HCT116 (cell line): ENCODE results near the gene RSRC1. TPM values are rescaled to one million over a fixed set of nuclear protein-coding genes. Genes with fewer than 3 reads are reported as not detected.

ENCODE experiments used
- ATAC-seq: fragments of 200-7000 bp; cut with Tn5 transposase; 2 replicates; pipeline ENCODE4 v1.9.1; 2020; ENCODE audit warnings: mild to moderate bottlenecking, moderate library complexity
- BruUV-seq: library from RNA; stranded (reverse); fragments of 400-500 nt; replicated peaks from 2 replicates; lab custom pipeline; 2021; lab: Mats Ljungman, UMichigan
- CTCF ChIA-PET: fragments of 300-600 bp; sonication (Branson Sonifier 250); formaldehyde crosslinking; loops from one replicate; lab custom pipeline; 2021; ENCODE audit warnings: antibody characterized with exemption; lab: Charles Lee
- POLR2A ChIA-PET: fragments of 300-600, 350-600 bp; sonication (Branson Sonifier 250); formaldehyde crosslinking; loops from one replicate; lab custom pipeline; 2021; ENCODE audit warnings: antibody characterized with exemption; lab: Charles Lee
- RAD21 ChIA-PET, 2 experiments: fragments of 300-600 bp; sonication (Branson Sonifier 250); formaldehyde crosslinking; loops; one replicate each; lab custom pipeline; 2023; ENCODE audit warnings: low total read pairs in 2 of 2; ENCODE audit not compliant: uncharacterized antibody in 2 of 2, unreplicated experiment in 2 of 2, low non-redundant PET in 1 of 2; lab: Charles Lee
- DNase-seq: peaks from one replicate; pipeline ENCODE4 v3.0.0-alpha.2; 2010; ENCODE audit warnings: low read depth, low spot score
- H2AFZ ChIP-seq: fragments of 200-600 bp; shearing (Covaris generic), sonication (generic); 2 replicates; pipeline ENCODE4 v1.6.1; 2017; ENCODE audit warnings: low read depth, mixed run types, mixed read lengths, antibody characterized with exemption, low read length; ENCODE audit not compliant: poor library complexity, severe bottlenecking
- H3K27ac ChIP-seq: 2 replicates; pipeline ENCODE4 v1.5.1; 2012; ENCODE audit warnings: low read depth, low read length
- H3K27me3 ChIP-seq: fragments of 200-600 bp; sonication (generic); 2 replicates; pipeline ENCODE4 v1.6.1; 2016; ENCODE audit warnings: mixed run types, low read length, mixed read lengths; ENCODE audit not compliant: insufficient read depth
- H3K36me3 ChIP-seq, 2 experiments: fragments of 200-500 bp in 1 of 2; fragments of 200-600 bp in 1 of 2; sonication (Bioruptor generic) in 1 of 2; sonication (generic) in 1 of 2; 2 replicates each; pipeline versions ENCODE4 v1.5.1 to v1.6.1; 2014 to 2016; ENCODE audit warnings: low read length in 2 of 2, inconsistent platforms in 1 of 2, mixed read lengths in 1 of 2, mixed run types in 1 of 2; ENCODE audit not compliant: insufficient read depth in 2 of 2, control insufficient read depth in 1 of 2
- H3K4me1 ChIP-seq, 2 experiments: fragments of 200-600 bp in 1 of 2; sonication (generic) in 1 of 2; 2 replicates each; pipeline versions ENCODE4 v1.5.1 to v1.6.1; 2012 to 2017; ENCODE audit warnings: low read length in 2 of 2, inconsistent platforms in 1 of 2, mild to moderate bottlenecking in 1 of 2, mixed read lengths in 1 of 2, mixed run types in 1 of 2, moderate library complexity in 1 of 2; ENCODE audit not compliant: insufficient read depth in 2 of 2, control insufficient read depth in 1 of 2
- H3K4me2 ChIP-seq: fragments of 200-600 bp; sonication (generic); 2 replicates; pipeline ENCODE4 v1.6.1; 2017; ENCODE audit warnings: mixed run types, low read length, mixed read lengths
- H3K4me3 ChIP-seq, 2 experiments: fragments of 200-600 bp in 1 of 2; sonication (generic) in 1 of 2; replicated peaks in 1 of 2; 2 replicates each; pipeline ENCODE4 v1.5.1; 2011 to 2016; ENCODE audit warnings: low read length in 2 of 2, control low read depth in 1 of 2, low read depth in 1 of 2, mild to moderate bottlenecking in 1 of 2, mixed read lengths in 1 of 2, mixed run types in 1 of 2
- H3K79me2 ChIP-seq: fragments of 200-600 bp; sonication (generic); 2 replicates; pipeline ENCODE4 v1.6.1; 2017; ENCODE audit warnings: mild to moderate bottlenecking, mixed run types, low read length, moderate library complexity, mixed read lengths; ENCODE audit not compliant: insufficient read depth
- H3K9ac ChIP-seq: fragments of 200-600 bp; sonication (generic); 2 replicates; pipeline ENCODE4 v1.6.1; 2016; ENCODE audit warnings: low read length, mixed read lengths
- H3K9me2 ChIP-seq: fragments of 200-600 bp; sonication (generic), shearing (Covaris generic); 2 replicates; pipeline ENCODE4 v1.6.1; 2017; ENCODE audit warnings: mixed run types, mild to moderate bottlenecking, moderate library complexity; ENCODE audit not compliant: insufficient read depth
- H3K9me3 ChIP-seq, 2 experiments: fragments of 200-500 bp in 1 of 2; fragments of 200-600 bp in 1 of 2; sonication (Bioruptor generic) in 1 of 2; sonication (generic) in 1 of 2; 2 replicates each; pipeline ENCODE4 v1.6.1; 2014 to 2017; ENCODE audit warnings: low read length in 2 of 2, mixed read lengths in 2 of 2, inconsistent platforms in 1 of 2, low read depth in 1 of 2, mild to moderate bottlenecking in 1 of 2, mixed run types in 1 of 2, moderate library complexity in 1 of 2; ENCODE audit not compliant: control insufficient read depth in 1 of 2, insufficient read depth in 1 of 2
- H4K20me1 ChIP-seq: fragments of 200-600 bp; sonication (generic), shearing (Covaris generic); 2 replicates; pipeline ENCODE4 v1.6.1; 2017; ENCODE audit warnings: mixed run types, mild to moderate bottlenecking, moderate library complexity; ENCODE audit not compliant: insufficient read depth
- ATF3 ChIP-seq: IDR thresholded peaks from 2 replicates; pipeline ENCODE4 v1.6.1; 2012
- CBX3 ChIP-seq: IDR thresholded peaks from 2 replicates; pipeline ENCODE4 v1.6.1; 2012; ENCODE audit warnings: low read depth
- CEBPB ChIP-seq: IDR thresholded peaks from 2 replicates; pipeline ENCODE4 v1.6.1; 2012; ENCODE audit warnings: low read depth
- CTCF ChIP-seq, 3 experiments: fragments of 200-600 bp in 1 of 3; sonication (generic) in 1 of 3; IDR thresholded peaks in 2 of 3; conservative IDR thresholded peaks in 1 of 3; 2 replicates each; pipeline ENCODE4 v1.5.1; 2012 to 2017; ENCODE audit warnings: low read depth in 2 of 3, low read length in 2 of 3, antibody characterized with exemption in 1 of 3, borderline replicate concordance in 1 of 3, control low read depth in 1 of 3, mild to moderate bottlenecking in 1 of 3, mixed read lengths in 1 of 3, mixed run types in 1 of 3, moderate library complexity in 1 of 3; ENCODE audit not compliant: insufficient read depth in 1 of 3
- ELF1 ChIP-seq: IDR thresholded peaks from 2 replicates; pipeline ENCODE4 v1.6.1; 2012; ENCODE audit warnings: low read depth, borderline replicate concordance
- EZH2 ChIP-seq: fragments of 200-600 bp; sonication (generic); IDR thresholded peaks from 2 replicates; pipeline ENCODE4 v1.6.1; 2017; ENCODE audit warnings: antibody characterized with exemption, mixed run types
- EZH2phosphoT487 ChIP-seq: fragments of 200-600 bp; IDR thresholded peaks from 2 replicates; pipeline ENCODE4 v1.6.1; 2018; ENCODE audit warnings: antibody characterized with exemption, borderline replicate concordance
- FOSL1 ChIP-seq: IDR thresholded peaks from 2 replicates; pipeline ENCODE4 v1.6.1; 2012; ENCODE audit warnings: low read depth
- JUND ChIP-seq: IDR thresholded peaks from 2 replicates; pipeline ENCODE4 v1.6.1; 2012
- MAX ChIP-seq: IDR thresholded peaks from 2 replicates; pipeline ENCODE4 v1.6.1; 2012
- RAD21 ChIP-seq: IDR thresholded peaks from 2 replicates; pipeline ENCODE4 v1.6.1; 2012; ENCODE audit warnings: low read depth, mild to moderate bottlenecking
- REST ChIP-seq: IDR thresholded peaks from 2 replicates; pipeline ENCODE4 v1.6.1; 2012; ENCODE audit warnings: low read depth
- SIN3A ChIP-seq: IDR thresholded peaks from 2 replicates; pipeline ENCODE4 v1.6.1; 2012; ENCODE audit warnings: low read depth
- SP1 ChIP-seq: IDR thresholded peaks from 2 replicates; pipeline ENCODE4 v1.6.1; 2012; ENCODE audit warnings: low read depth
- SRF ChIP-seq: IDR thresholded peaks from 2 replicates; pipeline ENCODE4 v1.6.1; 2012; ENCODE audit warnings: low read depth
- YY1 ChIP-seq: IDR thresholded peaks from 2 replicates; pipeline ENCODE4 v1.6.1; 2011; ENCODE audit warnings: low read length, low read depth, moderate library complexity, mild to moderate bottlenecking; ENCODE audit not compliant: insufficient replicate concordance; ENCODE audit errors: extremely low read depth
- ZBTB33 ChIP-seq: IDR thresholded peaks from 2 replicates; pipeline ENCODE4 v1.6.1; 2011; ENCODE audit warnings: mild to moderate bottlenecking, low read length, moderate library complexity; ENCODE audit not compliant: insufficient replicate concordance; ENCODE audit errors: extremely low read depth
- ZFX ChIP-seq: fragments of 450-650 bp; IDR thresholded peaks from 2 replicates; pipeline ENCODE4 v1.6.1; 2017
- ZNF274 ChIP-seq: fragments of 200-500 bp; sonication (Bioruptor generic); IDR thresholded peaks from 2 replicates; pipeline ENCODE4 v1.6.1; 2014; ENCODE audit warnings: mild to moderate bottlenecking, low read depth, low read length, inconsistent platforms
- intact Hi-C: fragments of 100-400 bp; cut with micrococcal nuclease; formaldehyde crosslinking; loops from 2 replicates; pipeline ENCODE4 v1.10.0; 2022
- total RNA-seq: library from RNA; stranded (reverse); gene quantifications from one replicate; pipeline ENCODE4 v1.2.1, GENCODE V29; 2021; ENCODE audit not compliant: unreplicated experiment

The RSRC1 gene
- total RNA-seq, 1 experiment from 2014 or later: 37.1 TPM

- ChIA-PET POLR2A (no interaction called here), CTCF (no interaction called here), RAD21 (no interaction called here)
- Histone ChIP-seq H3K79me2 (0 out of 2 replicates have a peak, but pooled peaks cover 6% of the 10 kb centered on the region), H2AFZ (no peak overlapping the region), H3K27me3 (no peaks in the 10 kb centered on the region), H3K9me3 (no peaks in the 10 kb centered on the region), H3K27ac (no peak overlapping the region), H3K36me3 (no peaks in the 10 kb centered on the region), H4K20me1 (peaks cover 13% of the 10 kb centered on the region; the same call in 1 of the 2 replicates), H3K4me1 (peaks cover 30 to 45% of the 10 kb centered on the region in 2 experiments), H3K4me3 (peak overlapping the region; percentile 2 to 22; a peak in 2 of 4 replicates), H3K4me2 (peak overlapping the region; percentile 63), H3K9me2 (no peaks in the 10 kb centered on the region), H3K9ac (0 out of 2 replicates have a peak overlapping the region, but pooled peaks have one; percentile 6)
- DNase-seq (peak; percentile 89), ATAC-seq (peak; percentile 94)
- BruUV-seq: no TSS peak
- intact Hi-C loops: no loop called here
- peak; percentile 97 for TF ChIP-seq FOSL1
- no peak for TF ChIP-seq ZBTB33
- no peak for TF ChIP-seq ZFX
- no peak for TF ChIP-seq EZH2
- TF ChIP-seq CEBPB: peak; percentile 84
- TF ChIP-seq SIN3A: peak; percentile 48; the same call in 1 of the 2 replicates
- TF ChIP-seq MAX: peak; percentile 7; the same call in 1 of the 2 replicates
- TF ChIP-seq CBX3: peak; percentile 94
- no peak for TF ChIP-seq ZNF274
- TF ChIP-seq ELF1: no peak
- TF ChIP-seq RAD21: no peak; the same call in 1 of the 2 replicates
- TF ChIP-seq SRF: peak; percentile 81
- no peak for TF ChIP-seq ATF3
- no peak for TF ChIP-seq EZH2phosphoT487
- TF ChIP-seq SP1: peak; percentile 87
- no peak for TF ChIP-seq CTCF (IDR thresholded peaks at IDR 0.05 in 2 of 3, conservative IDR thresholded peaks at IDR 0.05 in 1 of 3; ENCODE audit: borderline replicate concordance in 1 of 3, insufficient read depth in 1 of 3, low read depth in 2 of 3, low read length in 2 of 3)
- no peak for TF ChIP-seq REST
- TF ChIP-seq JUND: peak; percentile 97
- no peak for TF ChIP-seq YY1
Measured at GRCh38 chr3:158167737-158168557, 58.1 kb downstream of the RSRC1 start.
